Measurements from ENCODE around the gene APOL4.

GRCh38 chr22:36238373-36239149 lies 37.0 kb upstream of the APOL4 start:
- TF ChIP-seq CTCF (IDR thresholded peaks at IDR 0.05): no peak
- TF ChIP-seq POLR2A (IDR thresholded peaks at IDR 0.05): no peak
